ENCODE measurements around the gene TLCD3A. TPM values are rescaled to one million over a fixed set of nuclear protein-coding genes. Genes with fewer than 3 reads are reported as not detected.

Gene TLCD3A
- total RNA-seq (2013; cell fraction: nucleolus; rRNA removed) = 22.6 and 25.4 TPM in 2 replicates
- 14.6 and 18.8 TPM in 2 replicates for total RNA-seq (2014; rRNA removed)
- total RNA-seq (2014; rRNA removed; fragmentation: Illumina TruSeq; extraction: Trizol) = 16.1 and 17.3 TPM in 2 replicates
- total RNA-seq (2021) = 23.6 and 27.9 TPM in 2 replicates
- polyA plus RNA-seq (2011; ENCODE audit: low read depth) = 14.1 TPM
- polyA plus RNA-seq (2011; rRNA removed) = 24.0 and 29.7 TPM in 2 replicates
- 44.3 and 48.0 TPM in 2 replicates for polyA plus RNA-seq (2011; cell fraction: cytosol; rRNA removed)
- polyA plus RNA-seq (2011; cell fraction: nucleus; rRNA removed) = 17.3 and 20.9 TPM in 2 replicates
- polyA plus RNA-seq (2012) = 18.5 and 20.6 TPM in 2 replicates
- 21.8 and 24.0 TPM in 2 replicates for polyA plus RNA-seq (2014; fragmentation: Illumina TruSeq; extraction: Trizol)
- polyA plus RNA-seq (2014; fragmentation: Nextera tagmentation; extraction: Ambion mirVana) = 1 to 10 TPM; 2.9 to 6.2 TPM
- 20.4 and 25.9 TPM in 2 replicates for polyA plus RNA-seq (2014; rRNA removed)
- polyA plus RNA-seq (2016; fragmentation: Nextera tagmentation; extraction: Ambion mirVana) = 10 to 100 TPM; 14.3 to 16.8 TPM
- 59.7 and 62.1 TPM in 2 replicates for polyA minus RNA-seq (2011; rRNA and poly(A)+ RNA removed)
- 13.5 and 14.9 TPM in 2 replicates for polyA minus RNA-seq (2011; cell fraction: cytosol; rRNA and poly(A)+ RNA removed)
- polyA minus RNA-seq (2011; cell fraction: nucleus; rRNA and poly(A)+ RNA removed) = 8.7 and 12.3 TPM in 2 replicates
- Bru-seq, nascent RNA = percentile 70 among the genes with signal in this experiment
- BruChase-seq, experiment 1, labeled RNA remaining after a 6-hour chase = percentile 59 among the genes with signal in this experiment
- percentile 63 among the genes with signal in this experiment for BruChase-seq, experiment 2, labeled RNA remaining after a 2-hour chase
- long read RNA-seq, experiment 1, partial matches to known transcripts = 0 of 9 reads
- long read RNA-seq, experiment 1, other reads (novel, unspliced or antisense) = 4 of 9 reads
- long read RNA-seq, experiment 2, partial matches to known transcripts = 1 of 16 reads
- long read RNA-seq, experiment 2, other reads (novel, unspliced or antisense) = 11 of 16 reads

- in situ Hi-C loops (cut with MboI) = no loop called here
- intact Hi-C loops (cut with micrococcal nuclease; ENCODE audit: unreplicated experiment) = loop anchor here (5.0 kb wide), 1 partner anchor 50 kb away; the partner anchor contains the start of genes GLOD4 and MRM3
- ATAC-seq (peak; percentile 70), DNase-seq (ENCODE audit: low read depth, low spot score) (no peak), FAIRE-seq (no peak)
- SMC1A ChIA-PET (ENCODE audit: uncharacterized antibody, unreplicated experiment) = interaction anchor here (1.2 kb wide), 1 partner anchor 49 kb away, joined by 3 read pairs; no protein-coding TSS in a partner anchor
- Histone ChIP-seq H3K4me2 (ENCODE audit: control insufficient read depth, insufficient read depth) (peak within 1 kb of the TSS; percentile 94), H3K79me2 (ENCODE audit: control insufficient read depth, insufficient read depth, low read length) (peaks cover 14% of the 10 kb centered on the region), H2AFZ (ENCODE audit: control insufficient read depth, low read depth, low read length) (peak within 1 kb of the TSS; percentile 79), H3K9me3 (replicated peaks; ENCODE audit: control insufficient read depth, insufficient read depth, low read length) (no peaks in the 10 kb centered on the region), H3K4me1 (ENCODE audit: control insufficient read depth, insufficient read depth, low read length) (peaks cover 7% of the 10 kb centered on the region), H3K9ac (ENCODE audit: control insufficient read depth, insufficient read depth, low read length) (peak within 1 kb of the TSS; percentile 68), H4K20me1 (ENCODE audit: control insufficient read depth, insufficient read depth) (no peaks in the 10 kb centered on the region), H3K4me3 (peak within 1 kb of the TSS; percentile 83), H3K27ac (ENCODE audit: control insufficient read depth, insufficient read depth) (peak within 1 kb of the TSS; percentile 59), H3K36me3 (ENCODE audit: control insufficient read depth in 2 of 2, insufficient read depth in 2 of 2, low read length in 1 of 2) (peaks cover 0 to 3% of the 10 kb centered on the region in 2 experiments; a peak in 1 of 4 replicates), H3K27me3 (replicated peaks in 1 of 2; ENCODE audit: control insufficient read depth in 2 of 2, insufficient read depth in 2 of 2, low read length in 1 of 2) (no peaks in the 10 kb centered on the region)
- WGBS (ENCODE audit: insufficient coverage, insufficient replicate concordance, low lambda C conversion rate, missing lambda C conversion rate) = 0% methylated on average over 23 of the region's 126 CpGs
- no TSS peak for BruUV-seq (replicated peaks)
- CTCF ChIA-PET = no interaction called here
- RAD21 ChIA-PET (ENCODE audit: unreplicated experiment) = no interaction called here
- POLR2A ChIA-PET = interaction anchor here (1.0 kb wide), 2 partner anchors 17 to 18 kb away, joined by 4 to 5 read pairs; partner anchors contain the start of gene VPS53
- TF ChIP-seq, protein P1, sequence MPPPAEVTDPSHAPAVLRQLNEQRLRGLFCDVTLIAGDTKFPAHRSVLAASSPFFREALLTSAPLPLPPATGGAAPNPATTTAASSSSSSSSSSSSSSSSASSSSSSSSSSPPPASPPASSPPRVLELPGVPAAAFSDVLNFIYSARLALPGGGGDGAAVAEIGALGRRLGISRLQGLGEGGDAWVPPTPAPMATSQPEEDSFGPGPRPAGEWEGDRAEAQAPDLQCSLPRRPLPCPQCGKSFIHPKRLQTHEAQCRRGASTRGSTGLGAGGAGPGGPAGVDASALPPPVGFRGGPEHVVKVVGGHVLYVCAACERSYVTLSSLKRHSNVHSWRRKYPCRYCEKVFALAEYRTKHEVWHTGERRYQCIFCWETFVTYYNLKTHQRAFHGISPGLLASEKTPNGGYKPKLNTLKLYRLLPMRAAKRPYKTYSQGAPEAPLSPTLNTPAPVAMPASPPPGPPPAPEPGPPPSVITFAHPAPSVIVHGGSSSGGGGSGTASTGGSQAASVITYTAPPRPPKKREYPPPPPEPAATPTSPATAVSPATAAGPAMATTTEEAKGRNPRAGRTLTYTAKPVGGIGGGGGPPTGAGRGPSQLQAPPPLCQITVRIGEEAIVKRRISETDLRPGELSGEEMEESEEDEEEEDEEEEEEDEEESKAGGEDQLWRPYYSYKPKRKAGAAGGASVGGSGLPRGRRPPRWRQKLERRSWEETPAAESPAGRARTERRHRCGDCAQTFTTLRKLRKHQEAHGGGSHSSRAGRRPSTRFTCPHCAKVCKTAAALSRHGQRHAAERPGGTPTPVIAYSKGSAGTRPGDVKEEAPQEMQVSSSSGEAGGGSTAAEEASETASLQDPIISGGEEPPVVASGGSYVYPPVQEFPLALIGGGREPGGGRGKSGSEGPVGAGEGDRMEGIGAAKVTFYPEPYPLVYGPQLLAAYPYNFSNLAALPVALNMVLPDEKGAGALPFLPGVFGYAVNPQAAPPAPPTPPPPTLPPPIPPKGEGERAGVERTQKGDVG (CRISPR knock-in tag; IDR thresholded peaks at IDR 0.05) = no peak
- TF ChIP-seq ZNF274 (IDR thresholded peaks at IDR 0.05; ENCODE audit: insufficient read depth, insufficient read length) (no peak), NFYB (IDR thresholded peaks at IDR 0.05; ENCODE audit: insufficient read depth, low read depth, low read length) (no peak), POLR2AphosphoS5 (IDR thresholded peaks at IDR 0.05; ENCODE audit: low read length) (no peak), TAF1 (IDR thresholded peaks at IDR 0.05; ENCODE audit: borderline replicate concordance, low read depth, low read length) (no peak), EGR1 (IDR thresholded peaks at IDR 0.05; ENCODE audit: borderline replicate concordance in 1 of 2, low read depth in 2 of 2, low read length in 2 of 2) (peak in 1 of 2 experiments; percentile 82; a peak in 2 of 3 replicates), NR2C2 (IDR thresholded peaks at IDR 0.05; ENCODE audit: borderline replicate concordance, control insufficient read depth, insufficient read length, low read depth) (no peak), KLF5 (IDR thresholded peaks at IDR 0.05; ENCODE audit: partially characterized antibody) (no peak), SMARCA5 (IDR thresholded peaks at IDR 0.05) (0 out of 2 replicates have a peak, but pooled peaks have one; percentile 12), RB1 (IDR thresholded peaks at IDR 0.05; ENCODE audit: borderline replicate concordance) (peak; percentile 35; the same call in 1 of the 2 replicates)
- TF ChIP-seq, protein P2, sequence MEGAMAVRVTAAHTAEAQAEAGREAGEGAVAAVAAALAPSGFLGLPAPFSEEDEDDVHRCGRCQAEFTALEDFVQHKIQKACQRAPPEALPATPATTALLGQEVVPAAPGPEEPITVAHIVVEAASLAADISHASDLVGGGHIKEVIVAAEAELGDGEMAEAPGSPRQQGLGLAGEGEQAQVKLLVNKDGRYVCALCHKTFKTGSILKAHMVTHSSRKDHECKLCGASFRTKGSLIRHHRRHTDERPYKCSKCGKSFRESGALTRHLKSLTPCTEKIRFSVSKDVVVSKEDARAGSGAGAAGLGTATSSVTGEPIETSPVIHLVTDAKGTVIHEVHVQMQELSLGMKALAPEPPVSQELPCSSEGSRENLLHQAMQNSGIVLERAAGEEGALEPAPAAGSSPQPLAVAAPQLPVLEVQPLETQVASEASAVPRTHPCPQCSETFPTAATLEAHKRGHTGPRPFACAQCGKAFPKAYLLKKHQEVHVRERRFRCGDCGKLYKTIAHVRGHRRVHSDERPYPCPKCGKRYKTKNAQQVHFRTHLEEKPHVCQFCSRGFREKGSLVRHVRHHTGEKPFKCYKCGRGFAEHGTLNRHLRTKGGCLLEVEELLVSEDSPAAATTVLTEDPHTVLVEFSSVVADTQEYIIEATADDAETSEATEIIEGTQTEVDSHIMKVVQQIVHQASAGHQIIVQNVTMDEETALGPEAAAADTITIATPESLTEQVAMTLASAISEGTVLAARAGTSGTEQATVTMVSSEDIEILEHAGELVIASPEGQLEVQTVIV (IDR thresholded peaks at IDR 0.05; ENCODE audit: borderline replicate concordance, partially characterized antibody) = no peak
Measured at GRCh38 chr17:732067-732901, at the start of gene TLCD3A. TLCD3A (plus strand) TSS chr17:732596; CDS start chr17:732648, 52 bp downstream.
